ENCODE results near the gene LRP1B.
"Not testable (repeated sequence)": the region's sequence is repeated elsewhere in the genome, so short reads cannot be mapped to it uniquely, and the experiment has no call there.

The LRP1B gene

GRCh38 chr2:141887363-141887762, 243.5 kb downstream of the LRP1B start:
- DNase-seq (ENCODE audit: low spot score) = no peak

- no peak for DNase-seq (ENCODE audit: low spot score)
Measured at GRCh38 chr2:141878016-141878415, 252.8 kb downstream of the LRP1B start.

GRCh38 chr2:141871913-141872634, 258.7 kb downstream of the LRP1B start:
- DNase-seq (ENCODE audit: low spot score) = no peak

- DNase-seq (ENCODE audit: low spot score) = no peak
Measured at GRCh38 chr2:141869572-141869971, 261.2 kb downstream of the LRP1B start.

- no peak for DNase-seq (ENCODE audit: low spot score)
Measured at GRCh38 chr2:141863964-141864363, 266.9 kb downstream of the LRP1B start.

GRCh38 chr2:141856215-141856919, 274.4 kb downstream of the LRP1B start:
- DNase-seq (ENCODE audit: low spot score) = no peak

- DNase-seq (ENCODE audit: low spot score) = no peak
Measured at GRCh38 chr2:141848191-141848590, 282.6 kb downstream of the LRP1B start.

GRCh38 chr2:141844231-141844630, 286.6 kb downstream of the LRP1B start:
- no peak for DNase-seq (ENCODE audit: low spot score)

GRCh38 chr2:141835103-141835502, 295.7 kb downstream of the LRP1B start:
- DNase-seq (ENCODE audit: low spot score) = no peak

- DNase-seq (ENCODE audit: low spot score) = no peak
Measured at GRCh38 chr2:141828761-141829160, 302.1 kb downstream of the LRP1B start.

- DNase-seq (ENCODE audit: low spot score) = no peak
Measured at GRCh38 chr2:141824790-141825189, 306.0 kb downstream of the LRP1B start.

- DNase-seq (ENCODE audit: low spot score) = no peak
Measured at GRCh38 chr2:141820893-141821292, 309.9 kb downstream of the LRP1B start.

GRCh38 chr2:141815320-141815719, 315.5 kb downstream of the LRP1B start:
- not testable (repeated sequence) for DNase-seq (ENCODE audit: low spot score)

GRCh38 chr2:141814150-141814549, 316.7 kb downstream of the LRP1B start:
- DNase-seq (ENCODE audit: low spot score) = no peak

GRCh38 chr2:141810148-141810547, 320.7 kb downstream of the LRP1B start:
- DNase-seq (ENCODE audit: low spot score) = no peak

GRCh38 chr2:141806090-141806489, 324.7 kb downstream of the LRP1B start:
- no peak for DNase-seq (ENCODE audit: low spot score)

- DNase-seq (ENCODE audit: low spot score) = no peak
Measured at GRCh38 chr2:141805302-141805701, 325.5 kb downstream of the LRP1B start.

- no peak for DNase-seq (ENCODE audit: low spot score)
Measured at GRCh38 chr2:141796449-141796848, 334.4 kb downstream of the LRP1B start.

- no peak for DNase-seq (ENCODE audit: low spot score)
Measured at GRCh38 chr2:141791521-141791920, 339.3 kb downstream of the LRP1B start.

GRCh38 chr2:141782574-141782973, 348.2 kb downstream of the LRP1B start:
- DNase-seq (ENCODE audit: low spot score) = no peak

- DNase-seq (ENCODE audit: low spot score) = no peak
Measured at GRCh38 chr2:141778315-141778835, 352.4 kb downstream of the LRP1B start.

- DNase-seq (ENCODE audit: low spot score) = no peak
Measured at GRCh38 chr2:141770530-141770929, 360.3 kb downstream of the LRP1B start.

- DNase-seq (ENCODE audit: low spot score) = no peak
Measured at GRCh38 chr2:141767691-141768090, 363.1 kb downstream of the LRP1B start.

Measured in left forelimb (tissue), 1 donor.